Measurements from ENCODE around the gene CDC40. TPM values are rescaled to one million over a fixed set of nuclear protein-coding genes. Genes with fewer than 3 reads are reported as not detected.
"Not testable (repeated sequence)": the region's sequence is repeated elsewhere in the genome, so short reads cannot be mapped to it uniquely, and the experiment has no call there.

CDC40 gene
- total RNA-seq, 1 donor from 2014 or later = 22.9 TPM

- Mint-ChIP-seq H3K36me3 (ENCODE audit: low read depth) (no peaks in the 10 kb centered on the region), H3K9me3 (no peaks in the 10 kb centered on the region), H3K4me3 (no peak overlapping the region), H3K27ac (no peak overlapping the region), H3K27me3 (ENCODE audit: insufficient read depth) (no peaks in the 10 kb centered on the region), H3K4me1 (ENCODE audit: low read depth) (no peaks in the 10 kb centered on the region)
- intact Hi-C loops (cut with micrococcal nuclease) = no loop called here
- no peak for DNase-seq (ENCODE audit: low spot score)
Measured at GRCh38 chr6:110250838-110251237, 70.6 kb downstream of the CDC40 start.

- no peaks in the 10 kb centered on the region for H3K27me3 Mint-ChIP-seq (ENCODE audit: insufficient read depth)
Measured at GRCh38 chr6:110255211-110255750, 75.1 kb downstream of the CDC40 start.

GRCh38 chr6:110256366-110256765, 76.1 kb downstream of the CDC40 start:
- H3K9me3 Mint-ChIP-seq = no peaks in the 10 kb centered on the region
- intact Hi-C loops (cut with micrococcal nuclease) = no loop called here
- H3K4me3 Mint-ChIP-seq = no peak overlapping the region
- no peaks in the 10 kb centered on the region for H3K27me3 Mint-ChIP-seq (ENCODE audit: insufficient read depth)
- H3K27ac Mint-ChIP-seq = no peak overlapping the region
- H3K36me3 Mint-ChIP-seq (ENCODE audit: low read depth) = no peaks in the 10 kb centered on the region
- no peak for DNase-seq (ENCODE audit: low spot score)
- H3K4me1 Mint-ChIP-seq (ENCODE audit: low read depth) = no peaks in the 10 kb centered on the region

More at GRCh38 chr6:110255211-110255750, 75.1 kb downstream of the CDC40 start:
- Mint-ChIP-seq H3K36me3 (ENCODE audit: low read depth) (no peaks in the 10 kb centered on the region), H3K4me3 (no peak overlapping the region), H3K9me3 (no peaks in the 10 kb centered on the region), H3K4me1 (ENCODE audit: low read depth) (no peaks in the 10 kb centered on the region), H3K27ac (no peak overlapping the region)
- intact Hi-C loops (cut with micrococcal nuclease) = no loop called here
- DNase-seq (ENCODE audit: low spot score) = no peak

GRCh38 chr6:110265273-110265672, 85.0 kb downstream of the CDC40 start:
- H3K4me3 Mint-ChIP-seq = no peak overlapping the region
- peaks cover 4% of the 10 kb centered on the region for H3K9me3 Mint-ChIP-seq
- intact Hi-C loops (cut with micrococcal nuclease) = no loop called here
- H3K4me1 Mint-ChIP-seq (ENCODE audit: low read depth) = no peaks in the 10 kb centered on the region
- H3K36me3 Mint-ChIP-seq (ENCODE audit: low read depth) = no peaks in the 10 kb centered on the region
- DNase-seq (ENCODE audit: low spot score) = no peak
- no peaks in the 10 kb centered on the region for H3K27me3 Mint-ChIP-seq (ENCODE audit: insufficient read depth)
- H3K27ac Mint-ChIP-seq = no peak overlapping the region

GRCh38 chr6:110266996-110267395, 86.8 kb downstream of the CDC40 start:
- no peaks in the 10 kb centered on the region for H3K27me3 Mint-ChIP-seq (ENCODE audit: insufficient read depth)
- H3K4me1 Mint-ChIP-seq (ENCODE audit: low read depth) = no peaks in the 10 kb centered on the region
- H3K9me3 Mint-ChIP-seq = peaks cover 4% of the 10 kb centered on the region
- intact Hi-C loops (cut with micrococcal nuclease) = no loop called here
- no peaks in the 10 kb centered on the region for H3K36me3 Mint-ChIP-seq (ENCODE audit: low read depth)
- DNase-seq (ENCODE audit: low spot score) = no peak
- no peak overlapping the region for H3K27ac Mint-ChIP-seq
- no peak overlapping the region for H3K4me3 Mint-ChIP-seq

GRCh38 chr6:110269623-110270022, 89.4 kb downstream of the CDC40 start:
- peaks cover 4% of the 10 kb centered on the region for H3K9me3 Mint-ChIP-seq
- intact Hi-C loops (cut with micrococcal nuclease) = no loop called here
- no peak for DNase-seq (ENCODE audit: low spot score)
- H3K4me1 Mint-ChIP-seq (ENCODE audit: low read depth) = no peaks in the 10 kb centered on the region
- H3K27me3 Mint-ChIP-seq (ENCODE audit: insufficient read depth) = peaks cover 2% of the 10 kb centered on the region
- H3K4me3 Mint-ChIP-seq = no peak overlapping the region
- no peak overlapping the region for H3K27ac Mint-ChIP-seq
- H3K36me3 Mint-ChIP-seq (ENCODE audit: low read depth) = no peaks in the 10 kb centered on the region

- no peaks in the 10 kb centered on the region for H3K4me1 Mint-ChIP-seq (ENCODE audit: low read depth)
- no peaks in the 10 kb centered on the region for H3K36me3 Mint-ChIP-seq (ENCODE audit: low read depth)
- peaks cover 2% of the 10 kb centered on the region for H3K27me3 Mint-ChIP-seq (ENCODE audit: insufficient read depth)
- intact Hi-C loops (cut with micrococcal nuclease) = no loop called here
- H3K27ac Mint-ChIP-seq = no peak overlapping the region
- no peak for DNase-seq (ENCODE audit: low spot score)
- no peak overlapping the region for H3K4me3 Mint-ChIP-seq
- H3K9me3 Mint-ChIP-seq = peaks cover 4% of the 10 kb centered on the region
Measured at GRCh38 chr6:110270165-110270564, 89.9 kb downstream of the CDC40 start.

GRCh38 chr6:110271732-110272022, 91.5 kb downstream of the CDC40 start:
- peaks cover 3% of the 10 kb centered on the region for H3K27me3 Mint-ChIP-seq (ENCODE audit: insufficient read depth)
- H3K4me3 Mint-ChIP-seq = no peak overlapping the region
- no peaks in the 10 kb centered on the region for H3K9me3 Mint-ChIP-seq
- no peak for DNase-seq (ENCODE audit: low spot score)
- no peak overlapping the region for H3K27ac Mint-ChIP-seq
- intact Hi-C loops (cut with micrococcal nuclease) = no loop called here
- no peaks in the 10 kb centered on the region for H3K36me3 Mint-ChIP-seq (ENCODE audit: low read depth)
- no peaks in the 10 kb centered on the region for H3K4me1 Mint-ChIP-seq (ENCODE audit: low read depth)

- H3K9me3 Mint-ChIP-seq; H3K27ac Mint-ChIP-seq; H3K36me3 Mint-ChIP-seq (ENCODE audit: low read depth); H3K27me3 Mint-ChIP-seq (ENCODE audit: insufficient read depth); H3K4me1 Mint-ChIP-seq (ENCODE audit: low read depth); intact Hi-C loops (cut with micrococcal nuclease); DNase-seq (ENCODE audit: low spot score); H3K4me3 Mint-ChIP-seq: not testable (repeated sequence)
Measured at GRCh38 chr6:110272781-110273180, 92.6 kb downstream of the CDC40 start.

- Mint-ChIP-seq H3K27ac (no peak overlapping the region), H3K4me3 (no peak overlapping the region), H3K27me3 (ENCODE audit: insufficient read depth) (peaks cover 4% of the 10 kb centered on the region), H3K36me3 (ENCODE audit: low read depth) (no peaks in the 10 kb centered on the region), H3K4me1 (ENCODE audit: low read depth) (no peaks in the 10 kb centered on the region), H3K9me3 (no peaks in the 10 kb centered on the region)
- intact Hi-C loops (cut with micrococcal nuclease) = no loop called here
- DNase-seq (ENCODE audit: low spot score) = no peak
Measured at GRCh38 chr6:110277100-110277665, 97.0 kb downstream of the CDC40 start.

Other genes starting within 250 kb of the CDC40 start
- gene GPR6, start 202.1 kb upstream of the CDC40 start, total RNA-seq = not detected in 2 replicates
- gene WASF1, start 757 bp upstream of the CDC40 start, total RNA-seq = 2.0 and 2.3 TPM in 2 replicates
- gene METTL24, start 177.9 kb downstream of the CDC40 start, total RNA-seq = not detected in 2 replicates
- gene DDO, start 235.1 kb downstream of the CDC40 start, total RNA-seq = not detected in 2 replicates

Measured in activated T-helper 1 cell treated with anti-CD3 and anti-CD28 coated beads, Interleukin-12 subunit alpha, Interleukin-12 subunit beta, Interleukin-2, Interleukin-4 antibody, amounts not matched to agents 30 ng/mL and 10 ng/mL and 1 ng/mL, durations not matched to agents 14 hours and 24 hours and 36 hours (primary cell).